GM13976 (cell line): ENCODE measurements around the gene SCARB2.

Experiments
- DNase-seq: peaks from one replicate; pipeline ENCODE4 v3.0.0; 2012; ENCODE audit warnings: low spot score
- in situ Hi-C: fragments of 300-500 bp; cut with MboI; formaldehyde crosslinking; loops from one replicate; pipeline ENCODE4 v1.12.0; 2022; ENCODE audit warnings: low sequenced_read_pairs, mixed read lengths, inconsistent platforms; ENCODE audit not compliant: unreplicated experiment
- TF ChIP-seq, protein P1 (sequence below): IDR thresholded peaks from 2 replicates; pipeline ENCODE4 v1.5.1; 2012; ENCODE audit warnings: borderline replicate concordance, mild to moderate bottlenecking; ENCODE audit not compliant: insufficient read depth; ENCODE audit errors: extremely low read depth, missing control alignments, control extremely low read depth

Gene SCARB2

DNA sequence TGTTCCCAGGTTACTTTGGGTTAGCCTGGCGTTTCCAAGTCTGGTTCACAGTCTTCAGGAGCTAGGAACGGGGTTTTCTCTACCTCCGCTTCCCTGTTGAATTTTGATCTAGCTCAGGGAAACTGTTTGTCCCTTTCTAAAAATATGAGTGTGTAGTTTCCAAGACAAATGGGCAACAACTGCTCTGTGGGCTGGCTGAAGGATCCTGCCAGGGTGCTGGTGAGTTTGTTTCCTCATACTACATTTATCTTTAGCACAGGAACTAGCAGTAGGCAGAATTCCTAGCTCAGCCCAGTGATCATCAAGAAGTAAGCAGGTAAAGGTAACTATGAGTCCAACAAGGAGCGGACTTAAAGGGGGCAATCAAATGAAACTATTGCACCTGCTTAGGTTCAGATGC lies 24.6 kb upstream of the SCARB2 start:
- TF ChIP-seq, protein P1, sequence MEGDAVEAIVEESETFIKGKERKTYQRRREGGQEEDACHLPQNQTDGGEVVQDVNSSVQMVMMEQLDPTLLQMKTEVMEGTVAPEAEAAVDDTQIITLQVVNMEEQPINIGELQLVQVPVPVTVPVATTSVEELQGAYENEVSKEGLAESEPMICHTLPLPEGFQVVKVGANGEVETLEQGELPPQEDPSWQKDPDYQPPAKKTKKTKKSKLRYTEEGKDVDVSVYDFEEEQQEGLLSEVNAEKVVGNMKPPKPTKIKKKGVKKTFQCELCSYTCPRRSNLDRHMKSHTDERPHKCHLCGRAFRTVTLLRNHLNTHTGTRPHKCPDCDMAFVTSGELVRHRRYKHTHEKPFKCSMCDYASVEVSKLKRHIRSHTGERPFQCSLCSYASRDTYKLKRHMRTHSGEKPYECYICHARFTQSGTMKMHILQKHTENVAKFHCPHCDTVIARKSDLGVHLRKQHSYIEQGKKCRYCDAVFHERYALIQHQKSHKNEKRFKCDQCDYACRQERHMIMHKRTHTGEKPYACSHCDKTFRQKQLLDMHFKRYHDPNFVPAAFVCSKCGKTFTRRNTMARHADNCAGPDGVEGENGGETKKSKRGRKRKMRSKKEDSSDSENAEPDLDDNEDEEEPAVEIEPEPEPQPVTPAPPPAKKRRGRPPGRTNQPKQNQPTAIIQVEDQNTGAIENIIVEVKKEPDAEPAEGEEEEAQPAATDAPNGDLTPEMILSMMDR: no peak
- in situ Hi-C loops: no loop called here
- DNase-seq: no peak

DNA sequence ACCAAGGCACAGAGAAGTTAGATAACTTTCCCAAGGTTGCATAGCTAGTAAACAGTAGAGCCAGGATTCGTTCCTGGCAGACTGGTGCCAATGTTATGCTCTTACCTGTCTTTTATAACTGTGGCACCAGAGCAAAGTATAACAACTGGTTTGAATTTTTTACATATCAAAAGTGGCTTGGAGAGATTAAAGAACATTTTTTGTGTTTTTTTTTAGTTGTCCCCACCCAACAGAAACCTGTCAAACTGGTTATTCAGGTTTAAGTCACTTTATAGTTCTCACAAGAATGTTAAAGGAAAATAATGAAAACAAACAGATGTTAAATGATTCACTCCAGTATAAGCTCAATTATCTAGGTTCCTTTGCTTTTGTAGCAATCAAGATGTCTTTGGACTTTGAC lies 22.3 kb upstream of the SCARB2 start:
- TF ChIP-seq, protein P1: no peak
- in situ Hi-C loops: no loop called here
- DNase-seq: no peak

DNA sequence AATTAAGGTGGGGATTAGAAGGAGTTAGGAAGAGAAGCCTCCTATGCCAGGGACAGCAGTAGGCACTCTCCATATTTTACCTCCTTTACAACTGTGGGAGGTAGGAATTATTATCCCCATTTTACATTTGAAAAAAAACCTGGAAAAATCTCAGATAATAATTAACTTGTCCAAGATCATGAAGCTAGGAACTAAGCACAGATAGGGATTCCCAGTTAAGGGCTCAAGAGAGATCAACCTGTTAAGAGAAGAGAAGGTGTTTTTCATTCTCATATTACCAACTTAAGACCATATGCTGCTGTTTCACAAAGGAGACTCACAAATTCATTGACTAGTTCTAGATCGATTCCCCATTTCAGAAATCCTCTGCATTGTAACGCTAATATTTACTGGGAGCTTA lies 21.8 kb upstream of the SCARB2 start:
- TF ChIP-seq, protein P1: no peak

GRCh38 chr4:76234679-76235044 lies 21.0 kb upstream of the SCARB2 start:
- DNase-seq: no peak
- TF ChIP-seq, protein P1: no peak
- in situ Hi-C loops: no loop called here

More for the DNA sequence above, 21.8 kb upstream of the SCARB2 start:
- in situ Hi-C loops: no loop called here
- no peak for DNase-seq

DNA sequence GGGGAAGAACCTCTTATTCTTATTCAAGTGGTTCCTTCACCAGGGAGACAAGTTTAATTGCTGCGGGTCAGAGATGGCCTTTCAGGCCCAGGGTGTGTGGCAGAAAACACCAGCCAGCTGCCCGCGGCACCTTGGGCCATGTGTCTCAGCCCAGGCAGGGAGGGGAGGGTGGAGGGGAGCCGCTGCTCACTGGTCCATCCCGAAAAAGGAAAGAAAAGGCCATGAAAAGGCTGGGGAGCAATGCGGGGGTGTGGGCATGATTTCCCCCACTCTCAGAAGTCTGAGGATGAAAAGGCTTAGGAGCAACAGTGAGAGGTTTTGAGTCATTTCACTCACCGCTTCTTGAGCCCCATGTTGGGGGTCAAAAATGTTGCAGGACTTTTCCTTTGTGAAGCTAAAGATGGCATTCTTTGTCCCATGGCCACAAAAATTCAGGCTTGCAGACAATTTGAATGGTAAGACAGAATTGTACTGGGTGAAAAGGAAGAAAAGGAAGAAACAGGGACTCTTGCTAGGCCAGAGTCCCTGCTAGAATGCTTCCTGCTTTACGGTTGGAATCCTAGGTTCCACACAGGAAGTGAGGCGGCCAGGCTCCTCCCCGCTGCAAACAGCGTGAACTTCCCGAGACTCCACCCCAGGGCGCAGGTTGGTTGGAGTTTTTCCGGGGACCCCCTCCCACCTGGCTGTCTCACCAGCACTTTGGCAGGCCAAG lies 20.5 kb upstream of the SCARB2 start:
- in situ Hi-C loops: no loop called here

GRCh38 chr4:76233529-76233928 lies 19.9 kb upstream of the SCARB2 start:
- DNase-seq: no peak
- in situ Hi-C loops: no loop called here
- TF ChIP-seq, protein P1: no peak

More for the DNA sequence above, 20.5 kb upstream of the SCARB2 start:
- TF ChIP-seq, protein P1: no peak
- DNase-seq: no peak
